Activated CD4-positive, alpha-beta T cell treated with anti-CD3 and anti-CD28 coated beads for 4 hours (primary cell): ENCODE measurements around the gene ZNF500.

Experiments
- DNase-seq, 2 donors: peaks; one replicate each; pipeline ENCODE4 v3.0.0-alpha.2; 2020

Gene ZNF500

DNA sequence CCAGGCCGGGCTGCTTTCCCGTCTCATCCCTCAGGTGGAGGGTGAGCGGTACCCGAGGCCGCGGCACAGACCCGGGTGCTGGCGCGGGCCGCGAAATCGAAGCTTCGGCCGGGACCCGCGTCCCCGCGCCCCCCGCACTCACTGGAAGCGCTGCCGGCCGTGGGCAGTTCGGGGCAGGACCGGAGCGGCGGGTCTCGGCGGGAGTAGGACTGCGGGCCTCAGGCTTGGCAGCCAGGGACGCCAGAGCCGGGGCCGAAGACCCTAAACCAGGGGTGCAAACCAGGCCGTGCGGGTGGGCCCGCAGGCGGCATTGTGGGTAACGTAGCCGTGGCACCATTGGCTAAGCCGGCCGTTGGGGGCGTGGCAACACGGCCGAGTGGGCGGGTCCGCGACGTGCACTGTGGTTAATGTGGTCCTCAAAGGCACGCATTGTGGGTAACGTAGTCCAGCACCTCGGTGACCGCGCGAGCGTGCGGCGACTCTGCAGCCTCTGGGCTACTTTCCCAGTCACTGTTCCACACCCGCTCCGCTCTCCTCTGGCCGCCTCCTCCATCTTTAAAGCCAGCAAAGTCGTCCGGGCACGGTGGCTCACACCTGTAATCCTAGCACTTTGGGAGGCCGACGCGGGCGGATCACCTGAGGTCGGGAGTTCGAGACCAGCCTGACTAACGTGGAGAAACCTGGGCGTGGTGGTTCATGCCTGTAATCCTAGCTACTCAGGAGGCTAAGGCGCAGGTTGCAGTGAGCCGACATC lies at the start of gene ZNF500:
Gene ZNF500, minus strand, starts transcription at position 288 of the 754 bp plus-strand sequence. CDS start 1,184 bp downstream, outside the sequence.
- DNase-seq = peak; percentile 92 to 98

DNA sequence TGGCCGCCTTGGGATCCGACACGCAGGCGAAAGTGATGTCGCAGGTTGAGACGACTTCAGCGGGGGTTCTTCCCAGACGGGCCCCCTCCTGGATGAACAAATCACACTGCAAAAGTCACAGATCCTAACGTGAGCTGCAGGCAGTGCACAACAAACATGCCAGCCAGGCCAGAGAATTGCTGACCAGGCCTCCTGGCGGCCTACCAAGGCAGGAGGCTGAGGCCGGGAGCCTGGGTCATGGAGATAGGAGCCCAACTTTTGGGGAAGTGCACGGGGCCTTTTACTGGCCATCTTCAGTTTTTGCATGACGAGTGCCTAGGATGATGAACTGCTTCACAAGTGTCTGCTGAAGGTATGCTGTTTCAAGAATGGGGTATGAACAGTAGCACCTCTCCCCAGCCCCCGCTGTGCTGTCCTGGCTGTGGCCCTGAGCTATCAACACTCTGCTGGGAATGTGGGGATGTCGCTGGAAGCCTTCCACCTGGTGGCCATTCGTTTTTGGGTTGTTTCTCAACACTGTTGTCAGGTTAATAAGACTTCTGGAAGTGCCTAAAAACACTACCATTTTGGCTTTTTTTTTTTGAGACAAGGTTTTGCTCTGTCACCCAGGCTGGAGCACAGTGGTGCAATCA lies 47.7 kb upstream of the ZNF500 start:
- no peak for DNase-seq

DNA sequence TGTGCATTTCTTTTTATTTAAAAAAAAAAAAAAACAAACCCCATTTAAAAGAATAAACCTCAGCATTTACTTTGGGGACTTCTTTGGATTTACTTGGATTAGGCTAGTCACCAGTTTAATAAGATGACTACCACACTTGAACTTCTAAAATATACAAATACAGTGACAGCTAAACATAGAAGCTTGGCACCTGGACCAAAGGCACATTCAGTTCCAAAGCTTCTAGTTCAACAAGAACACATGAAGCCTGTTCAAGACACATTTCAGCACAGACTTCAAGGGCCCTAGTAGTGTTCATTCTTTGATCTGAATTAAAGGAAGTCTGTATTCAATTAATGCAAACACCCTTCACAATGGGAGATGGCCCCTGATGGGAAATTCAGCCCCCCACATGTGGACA lies 47.1 kb upstream of the ZNF500 start:
- DNase-seq = no peak

DNA sequence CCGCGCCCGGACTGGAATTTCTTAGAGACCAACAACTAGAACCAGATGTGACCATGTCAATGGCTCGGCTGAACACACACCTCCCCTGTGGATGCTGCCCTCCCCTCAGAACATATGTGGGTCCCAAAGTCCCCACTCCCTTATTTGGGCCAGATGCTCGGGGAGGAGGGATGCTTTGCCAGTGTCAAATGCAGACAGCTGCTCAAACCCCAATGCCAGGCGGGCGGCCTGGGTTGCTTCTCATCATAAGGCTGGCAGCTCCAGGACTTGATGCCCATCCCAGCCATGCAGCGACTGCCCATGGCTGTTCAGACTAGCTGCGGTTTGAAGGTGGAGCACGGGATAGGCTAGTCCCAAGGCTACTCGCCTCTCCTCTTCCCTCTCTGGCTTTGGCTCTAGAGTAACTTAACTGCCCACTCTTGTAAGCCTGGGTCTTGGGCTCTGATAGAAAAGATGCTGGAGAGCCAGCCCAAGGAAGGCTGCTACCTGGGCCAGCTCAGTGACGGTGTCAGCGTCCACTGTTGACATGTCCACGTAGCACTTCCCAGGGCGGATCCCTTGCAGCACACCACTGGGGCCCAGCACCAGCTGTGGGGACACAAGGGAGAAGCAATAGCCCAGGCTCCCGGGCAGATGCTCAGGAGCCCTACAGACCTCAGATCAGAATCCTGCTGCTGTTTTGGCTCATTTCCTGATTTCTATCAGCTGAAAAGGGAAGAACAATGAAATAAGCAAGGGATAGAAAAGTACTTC lies 46.5 kb upstream of the ZNF500 start:
- no peak for DNase-seq

DNA sequence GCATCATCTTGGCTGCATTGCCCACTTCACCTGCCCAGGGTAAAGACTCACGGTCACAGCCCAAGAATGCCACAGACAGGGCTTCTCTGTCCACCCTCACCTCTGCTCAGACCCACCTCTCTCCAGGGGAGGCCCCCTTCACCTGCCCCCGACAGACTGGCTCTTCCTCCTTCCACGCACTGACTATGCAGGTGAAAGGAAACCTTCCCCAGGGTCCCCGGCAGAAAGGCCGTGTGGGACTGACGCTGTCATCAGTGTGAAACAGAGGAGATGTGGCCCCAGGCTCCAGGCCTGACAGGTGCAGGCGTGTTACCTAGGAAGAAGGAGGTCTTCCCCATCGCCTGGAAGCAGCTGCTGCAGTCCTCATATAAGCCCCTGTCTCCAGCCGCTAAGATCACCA lies 44.8 kb upstream of the ZNF500 start:
- DNase-seq = no peak

DNA sequence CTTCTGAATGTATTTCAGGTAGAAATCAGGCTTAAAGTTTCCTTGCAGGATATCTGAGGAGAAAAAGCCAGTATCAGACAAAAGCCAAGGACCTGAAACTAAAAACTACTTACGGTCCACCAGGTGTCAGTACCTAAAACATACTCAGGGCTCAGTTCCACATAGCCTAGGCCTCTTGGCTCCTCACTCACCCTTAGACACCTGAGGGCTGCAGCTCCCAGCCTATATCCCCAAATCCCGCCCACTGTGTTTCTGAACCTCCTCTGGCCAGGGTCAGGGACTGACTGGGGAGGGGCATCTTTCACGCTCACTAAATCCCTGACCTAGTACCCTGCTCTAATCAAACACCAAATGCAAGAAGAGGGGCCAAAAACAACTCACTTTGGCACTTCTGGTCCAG lies 44.3 kb upstream of the ZNF500 start:
- no peak for DNase-seq

DNA sequence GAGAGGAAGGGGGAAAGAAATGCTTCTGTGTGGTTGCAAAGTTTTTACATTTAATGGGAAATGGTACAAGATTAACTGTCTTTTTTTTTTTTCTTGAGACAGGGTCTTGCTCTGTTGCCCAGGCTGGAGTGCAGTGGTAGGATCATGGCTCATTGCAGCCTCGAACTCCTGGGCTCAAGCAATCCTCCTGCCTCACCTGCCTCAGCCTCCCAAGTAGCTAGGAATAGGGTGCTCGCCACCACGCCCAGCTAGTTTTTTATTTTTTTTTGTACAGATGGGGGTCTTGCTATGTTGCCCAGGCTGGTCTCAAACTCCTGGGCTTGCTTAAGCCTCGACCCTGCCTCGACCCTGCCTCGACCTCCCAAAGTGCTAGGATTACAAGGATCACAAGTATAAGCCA lies 39.3 kb upstream of the ZNF500 start:
- no peak for DNase-seq

DNA sequence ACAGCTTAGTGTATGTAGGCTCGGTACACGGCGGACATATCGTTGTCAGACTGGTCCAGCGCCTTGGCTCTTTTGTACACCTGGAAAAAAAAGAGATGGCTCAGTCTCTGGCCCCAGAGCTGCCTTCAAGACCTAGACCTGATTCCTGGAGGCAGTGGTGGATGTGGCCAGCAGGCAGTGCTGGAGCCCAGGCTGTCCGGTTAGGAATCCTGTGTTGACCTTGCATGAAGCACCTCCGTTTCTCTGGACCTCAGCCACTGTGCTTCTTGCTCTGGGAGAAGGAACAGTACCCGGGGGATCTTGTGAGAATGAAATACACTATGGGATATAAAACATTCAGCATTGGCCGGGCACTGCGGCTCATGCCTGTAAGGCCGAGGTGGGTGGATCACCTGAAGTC lies 38.3 kb upstream of the ZNF500 start:
- DNase-seq = no peak

DNA sequence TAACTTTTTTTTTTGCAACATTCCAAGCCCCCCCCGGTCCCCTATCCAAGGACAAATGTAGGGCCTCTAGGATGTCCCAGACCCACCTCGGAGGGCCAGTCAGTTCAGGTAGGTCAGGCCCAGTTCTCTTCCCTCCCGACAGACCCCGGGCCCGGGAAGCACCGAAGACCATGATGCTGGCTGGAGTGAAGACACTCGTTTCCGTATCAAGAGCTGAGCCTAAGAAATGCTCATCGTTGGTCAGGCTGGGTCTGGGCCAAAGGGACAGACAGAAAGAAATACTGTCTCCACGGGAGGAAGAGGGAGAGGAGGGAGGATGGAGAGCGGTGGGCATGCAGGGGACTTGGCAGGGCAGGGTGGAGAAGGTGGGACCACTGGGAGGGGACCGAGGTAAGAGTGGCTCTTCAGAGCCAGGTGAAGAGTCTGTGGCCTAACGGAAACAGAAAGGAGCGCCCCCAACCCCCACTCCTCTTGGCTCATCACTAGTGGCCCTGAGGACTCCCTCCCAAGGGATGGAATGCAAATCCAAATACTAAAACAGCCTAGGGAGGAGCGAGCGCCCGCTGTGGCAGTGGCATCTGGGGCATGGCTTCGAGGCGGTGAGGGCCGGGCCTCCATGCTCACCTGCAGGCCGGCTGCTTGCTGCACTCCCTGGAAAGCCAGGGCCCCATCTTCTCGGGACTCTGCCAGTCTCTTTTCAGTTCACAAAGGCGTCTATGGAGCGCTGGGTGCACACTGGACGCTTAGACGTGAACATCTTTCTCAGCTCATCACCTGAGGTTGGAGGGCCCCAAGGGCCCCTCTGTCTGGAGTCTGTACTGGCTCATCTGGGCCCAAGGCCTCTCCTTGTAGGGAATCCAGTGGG lies 37.2 kb upstream of the ZNF500 start:
- DNase-seq = no peak

DNA sequence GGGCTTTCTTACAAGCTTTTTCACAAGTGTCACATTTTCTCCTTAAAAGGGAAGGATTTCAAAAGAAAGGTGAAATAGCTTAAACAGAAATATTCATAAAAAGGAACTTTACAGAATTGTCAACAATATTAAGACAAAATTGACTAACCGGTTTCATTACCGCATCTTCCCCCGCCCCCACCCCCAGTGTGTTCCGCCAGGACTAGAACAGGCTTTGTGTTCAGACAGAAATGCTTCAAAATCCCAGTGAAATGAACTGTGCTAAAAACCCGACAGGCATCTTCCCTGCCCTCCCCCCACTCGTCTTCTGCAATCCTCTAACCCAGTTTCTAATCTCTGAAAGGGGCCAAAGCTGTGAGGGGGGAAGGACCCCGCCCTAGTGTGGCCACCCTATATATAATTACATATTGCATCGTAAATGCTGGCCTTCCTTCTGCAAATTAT lies 36.5 kb upstream of the ZNF500 start:
- DNase-seq = no peak

DNA sequence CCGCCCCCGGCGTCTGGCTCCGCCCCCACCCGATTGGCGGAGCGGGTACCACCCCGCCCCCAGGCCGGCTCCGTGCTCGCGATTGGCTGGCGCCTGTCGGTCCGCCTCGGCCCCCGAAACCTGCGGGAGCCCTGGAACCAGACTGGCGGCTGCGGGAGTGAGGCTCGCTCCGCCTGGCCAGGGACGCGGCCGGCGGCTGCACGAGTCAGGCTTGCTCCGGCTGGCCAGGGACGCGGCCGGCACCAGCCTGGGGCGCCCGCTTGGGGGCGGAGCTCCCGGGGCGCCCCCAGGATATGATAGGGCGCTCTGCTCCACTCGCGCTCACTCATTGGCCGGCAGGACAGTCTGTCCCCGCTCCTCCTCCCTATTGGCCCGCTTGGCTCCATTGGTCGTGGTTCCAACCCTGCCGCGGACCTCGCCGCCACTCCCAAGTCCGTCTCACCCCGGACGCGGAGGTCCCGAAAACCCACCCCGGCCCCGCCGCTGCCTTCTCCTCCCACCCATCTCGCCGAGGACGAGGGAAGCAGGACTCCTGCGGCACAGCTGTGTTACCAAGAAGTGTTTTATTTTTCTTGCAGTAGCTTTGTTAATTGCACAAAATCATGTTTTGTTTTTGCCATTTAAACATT lies 35.8 kb upstream of the ZNF500 start:
- peak; percentile 86 to 89 for DNase-seq

DNA sequence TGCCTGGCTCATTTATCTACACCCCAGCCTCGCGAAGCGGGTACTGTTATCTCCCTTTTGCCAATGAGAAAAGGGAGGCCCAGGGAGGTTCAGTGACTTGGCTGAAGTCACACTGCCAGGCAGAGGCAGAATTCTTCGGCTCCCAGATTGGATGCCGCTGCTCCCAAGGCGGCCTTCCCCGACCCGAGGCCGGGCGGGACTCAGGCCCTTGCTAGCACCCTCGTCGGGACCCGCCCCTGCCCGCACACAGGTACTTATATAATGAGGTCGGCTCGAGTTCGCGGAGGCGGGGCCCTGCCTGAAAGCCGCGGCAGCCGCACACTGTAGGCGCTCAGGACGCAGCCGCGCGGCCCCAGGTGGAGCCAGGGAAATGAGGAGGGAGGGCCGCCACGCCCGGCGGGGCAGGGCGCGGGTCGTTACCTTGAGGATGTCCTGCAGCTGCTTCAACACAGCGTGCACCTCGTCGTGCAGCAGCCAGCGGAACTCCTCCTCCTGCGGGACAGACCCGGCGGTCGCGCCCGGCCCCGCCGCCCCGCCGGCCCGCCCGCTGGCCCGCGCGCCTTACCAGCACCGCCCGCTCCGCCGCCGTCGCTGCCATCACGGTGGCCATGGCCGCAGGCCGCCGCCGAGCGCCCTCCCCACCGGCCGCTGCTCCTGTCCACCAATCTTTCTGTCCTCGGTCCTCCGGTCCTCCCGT lies 35.1 kb upstream of the ZNF500 start, which contains the start of gene ROGDI:
Gene ROGDI, minus strand, starts transcription at position 672 of the 697 bp plus-strand sequence. Its CDS starts 62 bp downstream, at position 610.
- peak; percentile 75 to 81 for DNase-seq

DNA sequence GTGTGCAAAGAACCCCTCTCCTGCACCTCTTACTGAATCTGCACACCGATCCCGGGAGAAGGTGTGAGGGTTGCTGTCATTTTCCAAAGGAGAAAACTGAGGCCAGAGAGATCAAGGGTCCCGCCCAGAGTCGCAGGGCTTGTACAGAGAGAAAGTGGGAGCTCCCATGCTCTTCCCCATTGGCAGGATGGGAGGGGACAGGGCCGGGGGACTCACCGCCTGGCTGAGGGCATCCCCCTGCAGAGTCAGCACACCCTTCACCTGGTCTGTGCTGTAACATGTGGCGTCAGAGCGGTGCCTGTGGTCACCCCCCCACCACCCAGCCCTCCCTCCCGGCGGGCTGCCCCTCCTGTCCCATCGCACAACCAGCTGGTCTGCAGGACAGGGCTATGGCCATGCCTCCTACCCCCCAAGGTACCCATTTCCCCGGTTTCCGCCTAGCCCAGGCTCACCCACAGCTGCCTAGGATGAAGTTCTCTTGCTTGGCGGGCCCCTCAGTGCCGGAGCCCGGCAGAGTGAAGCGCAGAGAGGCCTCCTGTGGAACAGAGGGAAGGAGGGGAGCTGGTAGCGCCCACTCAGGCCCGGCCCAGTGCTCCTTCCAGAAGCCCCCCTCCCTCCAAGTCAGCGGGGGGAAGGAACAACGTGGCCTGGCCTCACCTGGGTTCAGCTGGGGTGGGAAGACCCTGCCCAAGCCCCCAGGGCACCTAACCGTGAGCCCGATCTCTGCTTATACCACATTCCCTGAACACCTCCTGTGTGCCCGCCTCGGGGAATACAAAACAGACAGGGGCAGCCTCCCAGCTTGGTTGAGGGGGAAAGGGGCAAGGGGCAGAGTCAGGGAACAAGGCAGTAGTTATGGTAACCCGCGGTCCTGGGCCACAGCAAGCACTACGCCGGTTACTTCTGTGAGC lies 34.3 kb upstream of the ZNF500 start:
- DNase-seq = no peak

DNA sequence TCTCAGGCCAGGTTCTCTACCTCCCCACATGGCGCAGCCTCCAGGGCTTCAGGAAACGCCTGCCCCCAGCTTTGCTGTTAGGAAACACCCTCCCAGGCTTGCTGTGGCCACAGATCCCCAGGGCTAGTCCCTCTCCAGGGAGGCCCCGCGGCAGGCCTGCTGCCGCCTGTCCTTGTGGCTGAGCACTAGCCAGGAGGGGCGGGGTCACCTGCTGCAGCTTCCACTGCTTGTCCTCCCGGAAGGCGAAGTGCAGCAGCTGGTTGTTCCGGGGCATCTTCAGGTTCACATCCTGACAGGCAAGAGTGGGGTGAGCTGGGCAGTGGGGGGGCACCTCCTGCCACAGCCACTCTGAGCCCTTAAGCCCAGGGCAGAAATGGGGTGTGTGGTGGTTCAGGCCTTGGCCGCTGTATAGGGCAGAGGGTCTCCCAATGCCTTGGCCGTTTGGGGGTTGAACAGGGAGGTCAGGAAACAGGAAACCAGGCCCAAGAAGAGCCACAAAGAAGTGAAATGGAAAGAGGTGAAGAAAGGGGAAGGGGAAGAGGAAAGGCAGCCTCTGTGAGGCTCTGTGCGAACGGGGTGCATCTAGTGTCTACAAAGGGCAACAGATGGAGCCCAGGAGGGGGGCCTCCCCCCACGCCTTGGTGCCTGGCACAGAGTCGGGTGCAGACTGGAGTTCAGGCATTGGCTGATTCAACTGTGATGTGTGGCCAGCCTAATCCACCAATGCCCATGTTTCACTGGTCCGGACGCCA lies 33.5 kb upstream of the ZNF500 start:
- no peak for DNase-seq

DNA sequence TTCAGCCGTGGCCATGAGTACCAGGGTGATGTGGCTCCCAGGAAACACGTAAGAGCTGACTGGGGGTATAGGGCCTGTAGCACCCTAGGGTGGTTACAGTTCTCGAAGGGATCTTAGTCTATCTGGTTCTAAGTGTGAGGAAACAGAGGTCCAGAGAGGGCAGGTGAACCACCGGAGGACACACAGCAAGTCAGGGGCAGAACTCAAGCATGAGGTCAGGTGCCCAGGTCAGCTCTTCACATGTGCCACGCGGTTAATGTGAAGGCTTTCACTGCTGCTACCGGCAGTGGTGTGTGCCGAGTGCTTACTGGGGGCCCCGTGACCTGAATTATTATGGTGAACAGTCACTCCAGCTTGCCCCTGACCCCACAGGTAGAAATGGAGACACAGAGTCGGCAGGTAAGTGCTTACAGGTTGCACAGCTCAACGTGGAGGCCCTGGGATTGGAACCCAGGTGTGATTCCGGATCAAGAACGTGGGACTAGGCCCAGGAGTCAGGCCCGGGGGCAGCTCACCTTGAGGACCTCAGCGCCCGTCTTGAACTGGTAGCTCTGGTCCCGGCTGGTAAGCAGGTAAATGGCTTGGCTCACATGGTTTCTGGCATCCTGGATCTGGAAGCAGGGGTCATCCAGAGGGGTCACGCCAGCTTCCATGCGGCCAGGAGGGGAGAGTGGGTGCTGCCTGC lies 32.4 kb upstream of the ZNF500 start:
- no peak for DNase-seq

DNA sequence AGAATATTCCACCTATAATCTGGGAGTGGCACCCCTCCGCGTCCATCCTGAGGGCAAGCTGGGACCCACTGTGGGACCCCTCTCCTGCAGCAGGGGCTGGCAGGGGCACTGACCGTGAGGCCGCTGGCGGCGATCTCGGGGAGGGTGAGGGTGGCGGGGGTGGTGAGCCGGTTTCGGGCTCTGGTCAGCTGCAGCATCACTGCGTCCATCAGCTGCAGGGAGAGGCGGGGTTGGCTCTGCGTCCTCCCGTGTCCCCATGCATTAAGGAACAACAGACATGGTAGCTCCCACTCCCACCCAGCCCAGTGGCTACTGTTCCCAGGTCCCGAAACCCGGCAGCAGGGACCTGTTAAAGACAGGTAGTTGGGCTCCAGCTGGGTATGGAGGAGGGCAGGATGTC lies 31.5 kb upstream of the ZNF500 start:
- no peak for DNase-seq

DNA sequence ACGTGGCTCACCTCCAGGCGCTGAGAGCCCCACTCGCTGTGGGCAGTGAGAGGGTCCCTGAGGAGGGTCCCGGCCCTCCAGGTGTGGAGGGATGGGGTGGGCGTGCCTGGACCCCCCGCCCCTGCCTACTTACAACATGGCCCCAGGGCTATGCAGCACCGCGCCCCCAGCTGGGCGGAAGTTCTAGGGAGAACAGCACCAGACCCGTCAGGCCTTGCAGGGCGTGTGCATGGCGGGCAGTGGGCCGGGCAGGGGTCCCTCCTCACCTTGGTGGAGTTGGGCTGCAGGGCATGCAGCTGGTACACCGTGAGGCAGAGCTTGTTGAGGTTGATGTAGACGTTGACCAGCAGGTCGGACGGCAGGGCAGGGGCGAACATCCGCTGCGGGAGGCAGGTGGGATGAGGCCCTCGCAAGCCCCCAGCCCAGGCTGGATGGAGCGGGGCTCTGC lies 30.9 kb upstream of the ZNF500 start:
- no peak for DNase-seq

DNA sequence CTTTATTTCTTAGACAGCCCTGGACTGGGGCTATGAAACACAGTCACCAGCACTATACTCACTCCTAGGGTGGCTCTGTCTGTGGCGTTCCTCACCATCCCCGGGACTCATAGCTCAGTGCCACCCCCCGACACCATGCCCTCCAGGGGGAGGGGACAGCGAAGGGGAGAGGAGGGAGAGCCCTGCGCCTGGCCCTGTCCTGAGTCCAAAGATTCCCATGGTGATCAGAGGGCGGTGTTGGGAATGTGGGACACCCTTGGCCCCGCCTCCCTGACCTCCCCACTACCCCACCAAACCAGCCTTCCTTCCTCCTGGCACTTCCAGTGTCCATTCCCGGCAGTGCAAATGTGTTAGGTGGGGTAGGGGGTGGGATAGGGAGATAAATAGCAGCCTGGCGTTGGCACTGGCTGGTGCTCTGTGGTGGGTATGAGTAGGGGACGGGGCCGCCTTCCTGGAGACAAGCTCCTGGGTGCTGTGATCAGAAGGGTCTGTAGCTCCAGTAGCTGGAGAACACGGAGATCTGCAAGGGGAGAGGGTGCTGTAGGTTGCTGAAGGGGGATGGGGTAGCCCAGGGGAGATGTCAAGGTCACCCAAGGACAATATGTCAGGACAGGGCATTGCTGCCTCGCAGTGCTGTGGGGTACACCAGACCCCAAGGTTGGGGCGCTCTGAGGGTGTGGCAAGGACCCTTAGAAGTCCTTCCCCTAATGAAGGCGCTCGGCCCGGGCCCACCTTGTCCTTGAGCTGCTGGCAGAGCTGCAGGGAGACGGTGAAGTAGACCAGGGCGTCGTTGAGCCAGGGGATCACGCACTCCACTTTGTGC lies 30.2 kb upstream of the ZNF500 start:
- DNase-seq = no peak
